AG09319 (cell line): ENCODE results near the gene CCT8L2.
"Not testable (repeated sequence)": the region's sequence is repeated elsewhere in the genome, so short reads cannot be mapped to it uniquely, and the experiment has no call there.

Experiments
- DNase-seq: peaks from one replicate; pipeline ENCODE4 v3.0.0-alpha.2; 2010; ENCODE audit warnings: low read depth; ENCODE audit errors: extremely low read depth
- TF ChIP-seq, protein P1 (sequence below): IDR thresholded peaks from 2 replicates; pipeline ENCODE4 v1.5.1; 2011; ENCODE audit warnings: low read depth, mild to moderate bottlenecking, inconsistent platforms, low read length, moderate library complexity

CCT8L2 gene, protein sequence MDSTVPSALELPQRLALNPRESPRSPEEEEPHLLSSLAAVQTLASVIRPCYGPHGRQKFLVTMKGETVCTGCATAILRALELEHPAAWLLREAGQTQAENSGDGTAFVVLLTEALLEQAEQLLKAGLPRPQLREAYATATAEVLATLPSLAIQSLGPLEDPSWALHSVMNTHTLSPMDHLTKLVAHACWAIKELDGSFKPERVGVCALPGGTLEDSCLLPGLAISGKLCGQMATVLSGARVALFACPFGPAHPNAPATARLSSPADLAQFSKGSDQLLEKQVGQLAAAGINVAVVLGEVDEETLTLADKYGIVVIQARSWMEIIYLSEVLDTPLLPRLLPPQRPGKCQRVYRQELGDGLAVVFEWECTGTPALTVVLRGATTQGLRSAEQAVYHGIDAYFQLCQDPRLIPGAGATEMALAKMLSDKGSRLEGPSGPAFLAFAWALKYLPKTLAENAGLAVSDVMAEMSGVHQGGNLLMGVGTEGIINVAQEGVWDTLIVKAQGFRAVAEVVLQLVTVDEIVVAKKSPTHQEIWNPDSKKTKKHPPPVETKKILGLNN

DNA sequence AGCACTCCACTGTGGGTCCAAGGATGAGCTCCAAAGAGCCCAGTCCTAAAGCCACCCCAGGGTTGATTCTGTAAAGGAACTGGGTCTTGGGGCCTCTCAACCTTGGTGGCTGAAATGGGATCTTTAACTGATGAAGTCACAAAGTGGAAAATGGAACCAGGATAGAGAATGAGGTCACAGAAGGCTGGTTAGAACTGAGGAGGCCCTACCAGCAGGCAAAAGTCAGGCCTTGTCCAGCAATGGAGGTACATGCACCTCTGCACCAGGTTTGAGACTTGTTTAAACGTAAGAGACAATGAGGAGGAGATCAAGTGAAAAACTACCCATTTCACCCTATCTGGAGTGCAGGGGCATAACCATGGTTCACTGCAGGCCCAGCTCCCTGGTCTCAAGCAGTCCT lies at the start of gene CCT8L2:
TSS of gene CCT8L2 (minus strand) at position 101 of the 400 bp plus-strand sequence. CDS start 260 bp downstream, outside the sequence.
- DNase-seq: not testable (repeated sequence)

DNA sequence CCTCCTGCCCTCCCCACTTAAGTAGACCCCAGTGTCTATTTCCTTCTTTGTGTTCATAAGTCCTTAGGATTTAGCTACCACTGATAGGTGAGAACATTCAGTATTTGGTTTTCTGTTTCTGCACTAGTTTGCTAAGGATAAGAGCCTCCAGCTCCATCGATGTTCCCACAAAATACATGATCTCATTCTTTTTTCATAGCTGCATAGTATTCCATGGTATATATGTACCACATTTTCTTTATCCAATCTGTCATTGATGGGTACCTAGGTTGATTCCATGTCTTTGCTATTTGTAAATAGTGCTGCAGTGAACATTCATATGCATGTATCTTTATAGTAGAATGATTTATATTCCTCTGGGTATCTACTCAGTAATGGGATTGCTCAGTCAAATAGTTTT lies 42.8 kb upstream of the CCT8L2 start:
- not testable (repeated sequence) for DNase-seq

DNA sequence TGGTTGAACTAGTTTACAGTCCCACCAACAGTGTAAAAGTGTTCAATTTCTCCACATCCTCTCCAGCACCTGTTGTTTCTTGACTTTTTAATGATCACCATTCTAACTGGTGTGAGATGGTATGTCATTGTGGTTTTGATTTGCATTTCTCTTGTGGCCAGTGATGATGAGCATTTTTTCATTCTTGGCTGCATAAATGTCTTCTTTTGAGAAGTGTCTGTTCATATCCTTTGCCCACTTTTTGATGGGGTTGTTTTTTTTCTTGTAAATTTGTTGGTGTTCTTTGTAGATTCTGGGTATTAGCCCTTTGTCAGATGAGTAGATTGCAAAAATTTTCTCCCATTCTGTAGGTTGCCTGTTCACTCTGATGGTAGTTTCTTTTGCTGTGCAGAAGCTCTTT lies 41.5 kb upstream of the CCT8L2 start:
- DNase-seq: not testable (repeated sequence)

DNA sequence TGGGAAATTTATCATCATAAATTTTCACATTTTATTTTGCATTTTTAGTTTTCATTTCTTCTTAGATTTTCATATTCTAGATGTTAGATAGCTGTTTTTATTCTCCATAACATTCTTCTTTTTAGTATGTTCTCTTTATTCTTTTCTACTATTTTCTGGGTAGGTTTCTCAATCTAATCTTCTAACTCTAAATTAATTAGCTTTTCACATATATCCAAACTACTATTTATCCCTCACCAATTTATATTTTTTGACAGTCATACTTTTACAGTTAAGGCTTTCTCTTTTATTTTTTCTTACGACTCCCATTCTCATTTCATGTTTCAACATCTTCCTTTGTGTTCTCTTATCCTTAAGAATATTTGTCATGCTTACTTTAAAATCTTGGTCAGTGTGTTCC lies 35.9 kb upstream of the CCT8L2 start:
- not testable (repeated sequence) for DNase-seq

DNA sequence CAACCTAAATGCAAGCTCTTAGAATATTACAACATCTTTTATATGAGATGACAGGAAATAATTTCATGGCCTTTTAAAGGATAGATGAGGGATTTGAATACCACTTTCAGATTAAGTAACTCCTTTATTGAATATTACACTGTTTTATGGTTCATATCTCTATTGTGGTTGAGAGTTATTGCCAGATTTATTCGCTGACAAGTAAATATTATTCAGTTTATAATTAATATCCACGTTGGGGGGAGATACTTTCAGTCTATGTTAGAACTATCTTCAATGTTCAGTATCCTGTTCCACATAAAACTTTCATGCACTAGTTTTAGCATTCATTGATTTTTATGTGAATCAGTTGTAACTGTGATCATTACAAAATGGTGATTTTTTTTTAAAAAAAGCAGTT lies 32.4 kb upstream of the CCT8L2 start:
- DNase-seq: not testable (repeated sequence)

DNA sequence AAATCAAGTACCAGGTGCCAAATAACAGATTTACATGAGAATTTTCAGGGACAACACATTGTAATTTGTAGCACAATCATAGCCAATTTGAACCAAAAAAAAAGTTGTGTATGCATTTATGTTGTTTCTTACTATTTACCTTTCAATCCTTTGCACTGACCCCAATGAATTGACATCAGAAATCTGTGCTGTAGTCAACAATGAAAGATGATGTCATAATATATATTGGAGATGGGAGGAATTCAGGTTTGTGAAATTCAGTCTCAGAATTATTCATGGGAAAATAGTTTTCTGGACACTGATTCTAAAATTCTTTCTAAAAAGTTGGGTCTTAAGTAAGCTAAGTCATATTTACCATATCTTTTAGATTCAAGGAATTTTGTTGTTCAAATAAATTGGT lies 31.0 kb upstream of the CCT8L2 start:
- DNase-seq: not testable (repeated sequence)

DNA sequence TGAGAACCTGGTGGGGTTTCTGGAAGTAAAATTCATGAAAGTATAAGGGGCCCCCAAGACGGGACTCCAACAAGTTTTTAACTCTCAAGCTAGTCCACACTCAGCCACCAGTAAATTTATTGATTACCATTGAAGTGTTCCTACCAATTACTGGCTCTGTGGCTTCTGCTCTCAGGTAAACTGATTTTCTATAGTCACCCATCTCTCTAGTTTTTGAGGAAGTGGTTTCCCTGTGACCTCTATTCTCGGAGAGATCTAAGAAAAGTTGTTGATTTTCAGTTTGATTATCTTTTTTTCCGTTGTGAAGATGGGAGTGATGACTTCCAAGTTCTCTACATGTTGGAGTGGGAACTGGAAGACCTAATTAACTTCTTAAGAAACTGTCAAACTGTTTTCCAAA lies 24.9 kb upstream of the CCT8L2 start:
- not testable (repeated sequence) for DNase-seq

DNA sequence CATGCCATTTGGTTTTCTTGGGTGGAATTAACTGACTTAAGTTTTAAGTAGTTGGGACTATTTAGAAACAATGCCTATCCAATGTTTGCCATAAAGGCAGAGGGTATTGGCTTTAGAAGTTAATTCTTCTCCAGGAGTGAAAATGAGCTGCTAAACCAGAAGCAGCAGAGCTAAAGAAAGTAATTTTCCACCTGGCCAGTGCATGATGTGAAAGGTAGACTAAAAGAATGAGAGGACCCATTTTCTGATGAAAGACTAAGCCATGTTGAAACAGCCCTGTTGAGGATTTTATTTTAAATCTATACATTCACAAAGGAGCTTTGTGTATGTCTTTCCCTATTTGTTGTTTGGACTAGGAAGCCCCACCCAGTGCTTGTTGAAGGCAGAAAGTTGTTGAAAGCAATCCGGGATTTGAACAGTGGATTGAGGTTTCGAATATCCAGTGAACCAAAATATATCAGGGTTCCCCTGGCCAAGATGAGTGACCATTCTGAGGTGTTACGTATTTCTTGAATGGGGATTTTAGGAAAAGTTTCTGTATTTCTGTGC lies 23.9 kb upstream of the CCT8L2 start:
- not testable (repeated sequence) for DNase-seq

DNA sequence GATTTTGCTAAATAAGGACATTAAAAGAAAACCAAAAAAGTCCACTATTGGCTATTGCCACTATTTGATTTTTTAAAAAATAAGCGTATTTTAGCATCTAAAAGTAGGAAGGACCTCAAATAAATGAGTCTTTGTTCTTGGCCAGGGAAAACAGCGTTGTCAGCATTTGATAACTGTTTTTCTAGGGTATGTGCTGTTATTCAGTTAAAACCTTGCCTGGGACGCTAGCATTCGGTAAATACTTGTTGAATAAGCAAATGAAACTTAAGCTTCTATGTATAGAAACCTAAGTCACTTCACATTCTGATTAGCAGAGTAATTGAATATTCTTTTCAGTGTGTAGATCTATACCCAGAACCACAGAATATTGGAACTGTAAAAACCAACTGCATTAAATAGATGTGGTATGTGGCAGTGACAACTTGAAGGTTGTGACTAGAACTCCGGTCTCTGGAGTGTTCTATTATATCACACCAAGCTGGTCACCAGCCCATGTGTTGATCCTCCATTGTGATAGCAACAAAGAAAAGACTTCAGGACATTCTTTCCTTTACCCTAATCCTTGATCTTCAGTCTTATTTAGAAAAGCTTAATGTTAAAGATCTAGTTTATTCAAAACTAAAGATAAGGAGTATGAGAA lies 23.1 kb upstream of the CCT8L2 start:
- not testable (repeated sequence) for DNase-seq

DNA sequence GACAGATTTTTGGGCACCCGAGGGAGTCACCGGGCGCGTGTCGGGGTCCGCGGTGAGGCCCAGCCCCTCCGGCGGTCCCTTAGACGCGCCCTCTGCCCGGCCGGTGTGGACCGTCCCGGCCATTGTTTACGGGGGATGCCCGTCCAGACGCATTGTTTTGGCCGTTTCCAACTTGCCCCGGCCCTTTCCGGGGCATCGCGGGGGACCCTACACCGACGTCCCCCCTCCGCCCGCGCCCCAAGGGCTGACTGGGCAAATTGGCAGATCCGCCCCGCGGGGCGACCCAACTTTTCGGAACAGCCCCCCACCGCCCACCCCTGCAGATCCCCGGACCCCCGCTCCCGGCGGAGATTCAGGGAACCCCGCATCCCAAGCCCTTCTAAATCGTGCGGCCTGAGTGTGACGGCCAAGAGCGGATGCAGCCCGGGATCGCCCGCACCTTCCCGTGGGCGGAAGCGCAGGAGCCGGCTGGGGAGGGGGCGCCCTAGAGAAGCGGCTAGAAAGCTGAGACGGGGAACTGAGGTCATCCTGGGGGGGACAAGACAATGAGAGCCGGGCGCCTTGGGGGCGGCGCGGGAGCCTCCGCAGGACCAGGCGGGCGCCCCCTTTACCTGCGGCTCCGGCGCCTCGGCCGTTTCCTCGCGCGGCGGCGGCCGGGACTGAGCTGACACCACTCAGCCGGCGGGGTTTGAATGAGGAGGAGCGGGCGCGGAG lies 17.1 kb upstream of the CCT8L2 start:
- DNase-seq: no peak
- TF ChIP-seq, protein P1, sequence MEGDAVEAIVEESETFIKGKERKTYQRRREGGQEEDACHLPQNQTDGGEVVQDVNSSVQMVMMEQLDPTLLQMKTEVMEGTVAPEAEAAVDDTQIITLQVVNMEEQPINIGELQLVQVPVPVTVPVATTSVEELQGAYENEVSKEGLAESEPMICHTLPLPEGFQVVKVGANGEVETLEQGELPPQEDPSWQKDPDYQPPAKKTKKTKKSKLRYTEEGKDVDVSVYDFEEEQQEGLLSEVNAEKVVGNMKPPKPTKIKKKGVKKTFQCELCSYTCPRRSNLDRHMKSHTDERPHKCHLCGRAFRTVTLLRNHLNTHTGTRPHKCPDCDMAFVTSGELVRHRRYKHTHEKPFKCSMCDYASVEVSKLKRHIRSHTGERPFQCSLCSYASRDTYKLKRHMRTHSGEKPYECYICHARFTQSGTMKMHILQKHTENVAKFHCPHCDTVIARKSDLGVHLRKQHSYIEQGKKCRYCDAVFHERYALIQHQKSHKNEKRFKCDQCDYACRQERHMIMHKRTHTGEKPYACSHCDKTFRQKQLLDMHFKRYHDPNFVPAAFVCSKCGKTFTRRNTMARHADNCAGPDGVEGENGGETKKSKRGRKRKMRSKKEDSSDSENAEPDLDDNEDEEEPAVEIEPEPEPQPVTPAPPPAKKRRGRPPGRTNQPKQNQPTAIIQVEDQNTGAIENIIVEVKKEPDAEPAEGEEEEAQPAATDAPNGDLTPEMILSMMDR: no peak

DNA sequence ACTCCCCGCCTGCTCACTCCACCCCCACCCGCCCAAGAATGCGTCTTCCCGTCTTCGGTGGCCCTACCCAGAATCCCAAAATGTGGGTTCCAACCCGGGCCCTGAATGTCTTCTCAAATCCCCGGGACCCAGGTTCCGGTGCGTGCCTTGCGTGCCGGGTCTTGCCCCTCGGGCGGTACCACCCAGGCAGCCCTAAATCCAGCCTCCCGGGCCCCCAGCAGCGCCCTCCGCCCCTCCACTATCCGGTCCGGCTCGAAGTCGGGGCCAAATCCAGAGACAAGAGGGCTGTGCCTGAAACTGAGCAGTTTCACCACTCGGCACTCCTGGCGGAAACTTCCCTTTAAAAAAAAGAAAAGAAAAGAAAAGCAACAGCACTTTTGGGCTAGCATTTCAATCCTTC lies 16.3 kb upstream of the CCT8L2 start:
- no peak for DNase-seq
- TF ChIP-seq, protein P1: no peak

DNA sequence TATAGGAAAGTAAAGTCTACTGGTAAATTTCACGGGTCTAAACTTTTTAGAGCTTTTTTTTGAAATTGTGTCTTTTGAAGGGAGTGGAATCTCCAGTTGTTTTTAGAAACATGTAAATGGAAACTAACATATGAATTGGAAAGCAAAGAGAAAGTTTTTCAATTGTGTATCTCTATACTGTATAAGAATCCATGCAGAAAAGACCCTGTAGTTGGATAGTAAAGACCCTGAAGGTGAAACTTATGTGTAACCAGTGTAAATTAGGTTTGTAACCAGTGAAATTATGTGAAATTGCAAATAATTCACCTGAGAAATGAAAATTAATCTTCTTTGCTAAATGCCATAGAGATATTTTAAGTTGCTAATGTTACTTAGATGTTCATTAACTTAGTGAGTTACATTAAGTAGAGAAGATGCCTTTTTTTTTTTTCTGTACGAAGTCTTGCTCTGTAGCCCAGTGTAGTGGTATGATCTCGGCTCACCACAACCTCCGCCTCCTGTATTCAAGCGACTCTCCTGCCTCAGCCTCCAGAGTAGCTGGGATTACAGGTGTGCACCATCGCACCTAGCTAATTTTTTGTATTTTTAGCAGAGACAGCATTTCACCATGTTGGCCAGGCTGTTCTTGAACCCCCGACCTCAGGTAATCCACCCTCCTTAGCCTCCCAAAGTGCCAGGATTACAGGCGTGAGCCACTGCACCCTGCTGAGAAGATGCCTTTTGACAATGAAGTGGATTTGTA lies 11.8 kb upstream of the CCT8L2 start:
- not testable (repeated sequence) for DNase-seq

DNA sequence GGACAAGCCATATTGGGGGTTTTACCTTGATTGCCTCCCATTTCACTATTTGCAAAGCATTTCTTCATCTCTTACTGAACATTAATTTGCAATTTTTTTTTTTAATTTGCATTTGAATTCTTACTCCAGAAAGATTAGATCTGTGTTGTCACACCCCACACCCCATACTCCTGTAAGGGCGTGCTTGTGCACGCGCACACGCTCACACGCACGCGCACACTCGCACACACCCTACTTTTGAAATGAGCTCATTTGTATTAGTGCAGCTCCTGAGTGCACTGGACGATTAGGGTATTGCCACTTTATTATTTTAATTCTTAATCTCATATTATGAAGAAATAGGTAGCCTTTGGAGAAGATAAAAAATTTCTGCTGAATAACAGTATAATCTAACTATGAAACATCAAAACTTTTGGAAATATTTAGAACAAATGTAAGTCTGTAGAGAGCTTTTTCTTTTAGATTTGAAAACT lies 11.2 kb upstream of the CCT8L2 start:
- DNase-seq: not testable (repeated sequence)
